Ectodermal cell (in vitro differentiated cells): ENCODE data around the gene MLLT3.

Experiments
- H3K27ac ChIP-seq: 2 replicates; pipeline ENCODE4 v1.7.0; 2013; ENCODE audit warnings: mild to moderate bottlenecking, low read depth, low read length; ENCODE audit not compliant: insufficient read depth, poor library complexity, severe bottlenecking
- H3K27me3 ChIP-seq: 2 replicates; pipeline ENCODE4 v1.7.0; 2013; ENCODE audit warnings: mild to moderate bottlenecking, low read length; ENCODE audit not compliant: insufficient read depth, control insufficient read depth, poor library complexity, severe bottlenecking
- H3K36me3 ChIP-seq: one replicate; pipeline ENCODE4 v1.7.0; 2013; ENCODE audit warnings: low read length; ENCODE audit not compliant: control insufficient read depth, insufficient read depth
- H3K4me1 ChIP-seq: one replicate; pipeline ENCODE4 v1.7.0; 2013; ENCODE audit warnings: low read length; ENCODE audit not compliant: control insufficient read depth, insufficient read depth
- H3K4me3 ChIP-seq: 2 replicates; pipeline ENCODE4 v1.7.0; 2013; ENCODE audit warnings: low read depth, low read length, control low read depth; ENCODE audit not compliant: insufficient read depth
- H3K9me3 ChIP-seq: 2 replicates; pipeline ENCODE4 v1.7.0; 2013; ENCODE audit warnings: mild to moderate bottlenecking, low read length, moderate library complexity; ENCODE audit not compliant: control insufficient read depth
- WGBS, 2 experiments: methylation state at CpG; one replicate each; pipeline ENCODE4 v1.1.7; 2013; ENCODE audit warnings: missing lambda C conversion rate in 2 of 2; 5-methylcytosine and 5-hydroxymethylcytosine counted together

Gene MLLT3

GRCh38 chr9:20395651-20396050, 226.6 kb downstream of the MLLT3 start:
- WGBS, 2 experiments, result 93 to 95% methylated on average over 2 of the region's 2 CpGs
- H3K27me3 ChIP-seq, result no peaks in the 10 kb centered on the region
- no peak overlapping the region for H3K27ac ChIP-seq
- no peak overlapping the region for H3K4me3 ChIP-seq
- no peaks in the 10 kb centered on the region for H3K9me3 ChIP-seq
- H3K36me3 ChIP-seq, result no peaks in the 10 kb centered on the region
- H3K4me1 ChIP-seq, result no peaks in the 10 kb centered on the region

- Histone ChIP-seq H3K36me3 (no peaks in the 10 kb centered on the region), H3K27me3 (no peaks in the 10 kb centered on the region), H3K9me3 (no peaks in the 10 kb centered on the region), H3K27ac (no peak overlapping the region), H3K4me1 (no peaks in the 10 kb centered on the region), H3K4me3 (no peak overlapping the region)
- WGBS, 2 experiments, result 47 to 59% methylated on average over 5 of the region's 5 CpGs
Observed at GRCh38 chr9:20394969-20395368, 227.3 kb downstream of the MLLT3 start.

GRCh38 chr9:20391208-20391607, 231.1 kb downstream of the MLLT3 start:
- Histone ChIP-seq H3K27ac (no peak overlapping the region), H3K4me1 (peaks cover 4% of the 10 kb centered on the region), H3K36me3 (no peaks in the 10 kb centered on the region), H3K27me3 (no peaks in the 10 kb centered on the region), H3K9me3 (no peaks in the 10 kb centered on the region), H3K4me3 (no peak overlapping the region)
- 95 to 100% methylated on average over 1 of the region's 1 CpG for WGBS, 2 experiments

DNA sequence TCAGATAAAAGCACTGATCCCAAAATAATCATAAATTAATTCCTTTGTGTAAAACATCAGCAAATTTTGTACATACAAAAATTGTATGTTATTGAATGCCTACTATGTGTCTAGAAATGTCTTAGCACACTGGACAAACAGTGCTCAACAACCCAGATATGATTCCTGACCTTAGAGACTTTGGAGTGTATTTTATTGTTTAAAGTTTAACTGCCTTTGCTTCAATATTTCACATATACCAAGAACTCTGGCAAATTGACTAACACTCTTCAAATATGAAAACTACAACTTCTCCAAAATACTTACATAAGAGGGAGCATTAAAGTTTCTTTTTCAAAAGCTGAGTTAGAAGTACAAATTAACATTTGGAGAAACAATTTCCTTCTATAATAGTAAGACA, 231.9 kb downstream of the MLLT3 start:
- H3K4me3 ChIP-seq, result no peak overlapping the region
- no peak overlapping the region for H3K27ac ChIP-seq
- no peaks in the 10 kb centered on the region for H3K27me3 ChIP-seq
- H3K9me3 ChIP-seq, result no peaks in the 10 kb centered on the region
- H3K36me3 ChIP-seq, result no peaks in the 10 kb centered on the region
- peaks cover 4% of the 10 kb centered on the region for H3K4me1 ChIP-seq

GRCh38 chr9:20387062-20387461, 235.2 kb downstream of the MLLT3 start:
- Histone ChIP-seq H3K27ac (no peak overlapping the region), H3K4me3 (no peak overlapping the region), H3K27me3 (no peaks in the 10 kb centered on the region), H3K4me1 (peaks cover 9% of the 10 kb centered on the region), H3K9me3 (no peaks in the 10 kb centered on the region), H3K36me3 (no peaks in the 10 kb centered on the region)
- WGBS, 2 experiments, result 90 to 96% methylated on average over 3 of the region's 3 CpGs

DNA sequence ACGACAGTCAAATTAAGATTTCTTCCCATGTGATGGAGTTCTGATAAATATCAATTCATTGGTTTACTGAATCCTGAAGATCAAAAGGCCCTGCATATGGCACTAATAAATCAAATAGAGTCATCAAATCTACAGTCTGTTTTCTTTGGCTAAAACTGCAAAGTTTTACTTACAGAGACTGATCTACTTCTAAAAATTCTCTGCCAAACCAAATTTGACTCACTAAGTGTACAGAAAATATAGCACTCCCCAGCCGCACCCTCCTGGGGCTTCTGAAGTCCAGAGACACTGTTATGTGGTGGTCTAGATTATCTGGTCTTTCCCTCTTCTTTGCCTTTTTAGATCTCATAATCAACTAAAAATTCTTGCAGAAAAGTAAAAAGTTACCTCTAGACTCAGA, 237.7 kb downstream of the MLLT3 start:
- Histone ChIP-seq H3K4me1 (peaks cover 9% of the 10 kb centered on the region), H3K9me3 (no peaks in the 10 kb centered on the region), H3K36me3 (no peaks in the 10 kb centered on the region), H3K27ac (no peak overlapping the region), H3K27me3 (no peaks in the 10 kb centered on the region), H3K4me3 (no peak overlapping the region)
- 85% methylated on average over 2 of the region's 2 CpGs; no CpG with 5 or more reads in 1 of the 2 experiments for WGBS, 2 experiments

DNA sequence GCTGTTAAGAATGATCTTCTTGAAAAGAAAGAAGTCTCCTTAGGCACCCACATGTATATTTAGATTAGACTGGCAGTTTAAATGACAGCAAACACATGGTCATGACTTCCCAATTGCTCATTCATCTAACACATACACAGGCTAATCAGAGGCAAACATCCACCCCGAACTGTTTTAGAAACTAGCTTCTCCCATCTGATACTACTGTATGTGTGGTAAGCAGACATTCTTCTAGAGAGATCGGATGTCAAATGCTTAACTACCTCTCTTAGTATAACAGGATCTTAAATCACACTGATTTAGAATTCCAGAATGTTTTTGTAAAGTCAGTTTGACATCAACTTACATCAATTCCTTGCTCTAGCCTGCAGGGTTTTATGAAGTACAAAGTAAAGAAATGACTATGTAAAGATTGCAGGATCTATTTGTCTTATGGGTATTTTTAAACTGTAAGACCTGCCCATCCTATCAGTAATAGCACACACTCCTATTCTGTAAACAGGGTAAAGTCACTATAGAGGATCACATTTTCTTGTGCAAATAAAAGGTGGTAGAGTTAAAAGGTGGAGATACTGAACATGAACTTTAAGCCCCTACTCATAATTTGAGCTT, 239.7 kb downstream of the MLLT3 start:
- Histone ChIP-seq H3K36me3 (no peaks in the 10 kb centered on the region), H3K4me1 (peaks cover 9% of the 10 kb centered on the region), H3K4me3 (no peak overlapping the region), H3K9me3 (no peaks in the 10 kb centered on the region), H3K27ac (no peak overlapping the region), H3K27me3 (no peaks in the 10 kb centered on the region)
- 57 to 85% methylated on average over 1 to 2 of the region's 2 CpGs for WGBS, 2 experiments

GRCh38 chr9:20380546-20380945, 241.8 kb downstream of the MLLT3 start:
- no peak overlapping the region for H3K4me3 ChIP-seq
- WGBS, 2 experiments, result 92 to 98% methylated on average over 5 of the region's 5 CpGs
- no peaks in the 10 kb centered on the region for H3K27me3 ChIP-seq

GRCh38 chr9:20379804-20380225, 242.5 kb downstream of the MLLT3 start:
- Histone ChIP-seq H3K4me3 (no peak overlapping the region), H3K36me3 (no peaks in the 10 kb centered on the region), H3K9me3 (no peaks in the 10 kb centered on the region), H3K27ac (no peak overlapping the region), H3K27me3 (no peaks in the 10 kb centered on the region), H3K4me1 (peaks cover 5% of the 10 kb centered on the region)
- 90 to 92% methylated on average over 2 of the region's 2 CpGs for WGBS, 2 experiments

More at GRCh38 chr9:20380546-20380945, 241.8 kb downstream of the MLLT3 start:
- H3K36me3 ChIP-seq, result no peaks in the 10 kb centered on the region
- no peak overlapping the region for H3K27ac ChIP-seq
- H3K9me3 ChIP-seq, result no peaks in the 10 kb centered on the region
- peaks cover 5% of the 10 kb centered on the region for H3K4me1 ChIP-seq

GRCh38 chr9:20378851-20379250, 243.4 kb downstream of the MLLT3 start:
- Histone ChIP-seq H3K27me3 (no peaks in the 10 kb centered on the region), H3K36me3 (no peaks in the 10 kb centered on the region), H3K4me1 (peaks cover 5% of the 10 kb centered on the region), H3K9me3 (no peaks in the 10 kb centered on the region), H3K4me3 (no peak overlapping the region), H3K27ac (no peak overlapping the region)
- 79 to 82% methylated on average over 3 of the region's 3 CpGs for WGBS, 2 experiments

DNA sequence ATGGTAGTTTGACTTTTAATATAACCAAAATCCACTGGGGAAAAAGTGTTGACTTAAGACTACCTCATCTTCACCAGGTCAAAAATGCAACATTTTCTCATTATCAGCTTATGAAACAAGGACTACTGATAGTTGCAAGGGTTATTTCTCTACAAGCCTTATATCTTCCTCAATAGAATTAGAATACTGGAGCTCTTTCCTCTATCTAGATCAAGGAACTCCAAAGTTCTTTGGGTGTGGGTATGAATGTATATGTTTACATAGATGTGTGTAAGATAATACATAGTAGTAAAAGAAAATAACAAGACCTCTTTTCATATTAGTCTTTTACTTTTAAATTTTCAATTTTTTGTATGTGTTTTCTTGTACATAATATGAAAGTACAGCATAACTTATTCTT, 244.5 kb downstream of the MLLT3 start:
- Histone ChIP-seq H3K4me1 (peaks cover 5% of the 10 kb centered on the region), H3K27me3 (no peaks in the 10 kb centered on the region), H3K9me3 (no peaks in the 10 kb centered on the region), H3K4me3 (no peak overlapping the region), H3K27ac (no peak overlapping the region), H3K36me3 (no peaks in the 10 kb centered on the region)
